Retinal pigment epithelial cell (primary cell): Measurements from ENCODE around the gene ZNF618.

ENCODE experiments used
- DNase-seq: peaks from one replicate; pipeline ENCODE4 v3.0.0-alpha.2; 2010; ENCODE audit warnings: low read depth
- H3K4me3 ChIP-seq: 2 replicates; pipeline ENCODE4 v1.5.1; 2011; ENCODE audit warnings: mild to moderate bottlenecking, low read length, control low read depth, moderate library complexity
- CTCF ChIP-seq: conservative IDR thresholded peaks from 2 replicates; pipeline ENCODE4 v1.5.1; 2011; ENCODE audit warnings: low read depth, low read length, control low read depth, inconsistent platforms

Gene ZNF618

GRCh38 chr9:114061292-114061691 is 185.2 kb downstream of the ZNF618 start:
- no peak overlapping the region for H3K4me3 ChIP-seq
- no peak for TF ChIP-seq CTCF
- DNase-seq, result no peak

- H3K4me3 ChIP-seq, result no peak overlapping the region
- DNase-seq, result no peak
- no peak for TF ChIP-seq CTCF
These were observed 185.8 kb downstream of the ZNF618 start for GRCh38 chr9:114061830-114062474.

GRCh38 chr9:114065304-114065703 is 189.2 kb downstream of the ZNF618 start:
- DNase-seq, result no peak
- no peak overlapping the region for H3K4me3 ChIP-seq
- TF ChIP-seq CTCF, result no peak

- no peak overlapping the region for H3K4me3 ChIP-seq
- DNase-seq, result no peak
- no peak for TF ChIP-seq CTCF
These were observed 193.5 kb downstream of the ZNF618 start for GRCh38 chr9:114069476-114070187.

GRCh38 chr9:114070188-114071103 is 194.3 kb downstream of the ZNF618 start:
- no peak for DNase-seq

GRCh38 chr9:114071197-114071795 is 195.2 kb downstream of the ZNF618 start:
- no peak overlapping the region for H3K4me3 ChIP-seq
- no peak for TF ChIP-seq CTCF
- DNase-seq, result no peak

More at GRCh38 chr9:114070188-114071103, 194.3 kb downstream of the ZNF618 start:
- H3K4me3 ChIP-seq, result no peak overlapping the region
- TF ChIP-seq CTCF, result no peak
